Peyer's patch (tissue), 4 donors: ENCODE measurements around the gene LRRK1.

ENCODE experiments used
- CTCF ChIP-seq, 6 experiments: fragments of 450-650 bp in 4 of 6; fragments of 200-600 bp in 2 of 6; sonication (generic) in 1 of 6; IDR thresholded peaks; one replicate each; pipeline ENCODE4 v1.5.1; 2017 to 2019; ENCODE audit warnings: antibody characterized with exemption in 6 of 6, mild to moderate bottlenecking in 3 of 6, moderate library complexity in 1 of 6
- POLR2A ChIP-seq, 2 donors: fragments of 450-650 bp; IDR thresholded peaks; one replicate each; pipeline ENCODE4 v1.5.1; 2017; ENCODE audit warnings: antibody characterized with exemption in 2 of 2, mild to moderate bottlenecking in 2 of 2, moderate library complexity in 2 of 2

- TF ChIP-seq CTCF (IDR thresholded peaks at IDR 0.05) (no peak), POLR2A (IDR thresholded peaks at IDR 0.05) (no peak)
Observed at GRCh38 chr15:100905850-100906249, 13.3 kb upstream of the LRRK1 start.
